Fibroblast of mammary gland (primary cell): ENCODE measurements around the gene HMCN1.

Experiments used
- DNase-seq: peaks from one replicate; pipeline ENCODE4 v3.0.0-alpha.2; 2010; ENCODE audit warnings: low read depth
- H3K4me3 ChIP-seq: 2 replicates; pipeline ENCODE4 v1.5.1; 2011; ENCODE audit warnings: low read depth, mild to moderate bottlenecking, low read length, moderate library complexity; ENCODE audit not compliant: control insufficient read depth
- TF ChIP-seq, protein P1 (sequence below): conservative IDR thresholded peaks from 2 replicates; pipeline ENCODE4 v1.5.1; 2011; ENCODE audit warnings: low read depth, low read length, inconsistent platforms; ENCODE audit not compliant: control insufficient read depth, insufficient read depth

Gene HMCN1

DNA sequence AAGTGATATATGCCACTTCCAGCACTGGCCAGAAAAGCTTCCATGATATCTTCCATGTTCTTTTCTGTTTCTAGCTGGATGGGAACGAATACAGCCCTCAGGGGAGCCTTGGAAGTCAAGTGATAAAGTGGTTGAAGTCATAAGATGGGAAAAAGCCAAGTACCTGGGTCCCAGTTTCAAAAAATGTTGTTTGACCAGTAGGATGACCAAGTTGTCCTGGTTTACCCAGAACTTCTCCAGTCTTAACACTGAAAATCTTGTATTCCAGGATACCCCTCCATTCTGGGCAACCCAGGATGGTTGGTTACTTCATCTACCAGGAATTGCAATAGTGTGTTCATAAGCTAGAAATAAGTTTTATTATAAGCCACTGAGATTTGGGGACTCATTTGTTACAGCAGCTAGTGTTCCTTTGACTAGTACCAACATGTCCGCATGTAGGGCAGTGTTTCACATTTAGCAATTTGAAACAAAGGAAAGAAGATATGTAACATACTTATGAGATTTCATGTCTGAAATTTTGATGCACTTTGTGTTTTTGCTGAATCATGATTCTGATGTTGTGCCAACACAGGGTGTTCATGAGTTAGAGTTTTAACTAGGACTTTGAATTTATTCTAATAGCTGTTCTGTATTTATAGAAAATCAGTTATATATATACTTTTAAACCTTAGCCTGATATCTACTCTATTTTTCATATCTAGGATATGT is 500.9 kb downstream of the HMCN1 start:
- no peak overlapping the region for H3K4me3 ChIP-seq
- no peak for DNase-seq
- TF ChIP-seq, protein P1, sequence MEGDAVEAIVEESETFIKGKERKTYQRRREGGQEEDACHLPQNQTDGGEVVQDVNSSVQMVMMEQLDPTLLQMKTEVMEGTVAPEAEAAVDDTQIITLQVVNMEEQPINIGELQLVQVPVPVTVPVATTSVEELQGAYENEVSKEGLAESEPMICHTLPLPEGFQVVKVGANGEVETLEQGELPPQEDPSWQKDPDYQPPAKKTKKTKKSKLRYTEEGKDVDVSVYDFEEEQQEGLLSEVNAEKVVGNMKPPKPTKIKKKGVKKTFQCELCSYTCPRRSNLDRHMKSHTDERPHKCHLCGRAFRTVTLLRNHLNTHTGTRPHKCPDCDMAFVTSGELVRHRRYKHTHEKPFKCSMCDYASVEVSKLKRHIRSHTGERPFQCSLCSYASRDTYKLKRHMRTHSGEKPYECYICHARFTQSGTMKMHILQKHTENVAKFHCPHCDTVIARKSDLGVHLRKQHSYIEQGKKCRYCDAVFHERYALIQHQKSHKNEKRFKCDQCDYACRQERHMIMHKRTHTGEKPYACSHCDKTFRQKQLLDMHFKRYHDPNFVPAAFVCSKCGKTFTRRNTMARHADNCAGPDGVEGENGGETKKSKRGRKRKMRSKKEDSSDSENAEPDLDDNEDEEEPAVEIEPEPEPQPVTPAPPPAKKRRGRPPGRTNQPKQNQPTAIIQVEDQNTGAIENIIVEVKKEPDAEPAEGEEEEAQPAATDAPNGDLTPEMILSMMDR: no peak

DNA sequence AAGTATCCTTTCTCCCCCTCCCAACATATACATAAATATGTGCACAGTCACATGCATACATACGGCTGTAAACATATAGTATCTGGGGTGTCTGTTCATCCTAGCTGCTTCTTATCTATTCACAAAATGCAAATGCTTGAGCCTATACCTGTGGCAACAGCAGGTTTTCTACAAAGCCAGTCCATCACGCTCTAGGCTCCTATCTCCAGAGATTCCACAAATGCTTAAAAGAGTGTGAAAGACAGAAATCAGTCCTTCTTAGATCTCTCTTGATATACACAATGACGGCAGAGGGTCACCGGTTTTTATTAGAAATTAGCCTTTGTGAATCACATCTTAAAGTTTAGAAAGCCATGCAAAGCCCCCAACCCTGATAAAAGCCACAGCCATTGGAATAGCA is 501.5 kb downstream of the HMCN1 start:
- no peak overlapping the region for H3K4me3 ChIP-seq
- DNase-seq: no peak
- TF ChIP-seq, protein P1: no peak

DNA sequence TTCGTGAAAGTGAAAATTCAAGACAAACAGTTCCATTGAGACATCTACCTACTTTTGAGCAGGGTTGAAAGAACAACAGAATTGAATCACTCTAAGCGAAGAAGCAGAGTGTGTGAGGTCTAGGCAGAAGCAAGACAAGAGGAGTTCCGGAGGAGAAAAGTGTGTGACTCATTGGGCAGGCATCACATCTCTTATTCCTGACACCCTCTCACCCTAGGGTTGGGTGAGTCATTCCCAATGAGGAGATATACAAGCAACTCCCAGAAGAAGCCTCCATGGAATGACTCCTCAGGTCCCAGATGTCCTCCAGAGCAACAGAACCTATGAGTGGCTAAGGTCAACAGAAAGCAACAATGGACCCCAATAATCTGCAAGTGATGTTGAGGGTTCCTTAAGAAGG is 502.7 kb downstream of the HMCN1 start:
- peak; percentile 95 for DNase-seq
- TF ChIP-seq, protein P1: no peak

DNA sequence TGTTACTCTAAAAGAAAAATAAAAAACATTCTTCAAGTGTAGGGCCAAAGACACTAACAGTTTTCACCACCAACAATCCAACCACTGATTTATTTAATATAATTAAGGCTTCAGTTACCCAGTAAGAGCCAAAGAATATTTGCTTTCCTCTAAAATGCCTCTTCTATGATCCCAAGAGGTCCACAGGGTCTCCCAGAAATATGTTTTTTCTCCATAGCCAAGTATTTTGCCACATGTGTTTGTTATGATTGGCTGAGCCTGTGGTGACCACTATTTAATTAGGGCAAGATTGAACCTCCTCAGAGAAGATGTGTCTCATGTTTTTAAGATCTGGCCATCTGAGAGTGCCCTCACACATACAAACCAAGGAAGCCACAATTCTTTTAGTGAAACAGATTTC is 505.0 kb downstream of the HMCN1 start:
- no peak overlapping the region for H3K4me3 ChIP-seq
- DNase-seq: peak; percentile 55
- TF ChIP-seq, protein P1: no peak

More for the DNA sequence above, 502.7 kb downstream of the HMCN1 start:
- H3K4me3 ChIP-seq: no peak overlapping the region

DNA sequence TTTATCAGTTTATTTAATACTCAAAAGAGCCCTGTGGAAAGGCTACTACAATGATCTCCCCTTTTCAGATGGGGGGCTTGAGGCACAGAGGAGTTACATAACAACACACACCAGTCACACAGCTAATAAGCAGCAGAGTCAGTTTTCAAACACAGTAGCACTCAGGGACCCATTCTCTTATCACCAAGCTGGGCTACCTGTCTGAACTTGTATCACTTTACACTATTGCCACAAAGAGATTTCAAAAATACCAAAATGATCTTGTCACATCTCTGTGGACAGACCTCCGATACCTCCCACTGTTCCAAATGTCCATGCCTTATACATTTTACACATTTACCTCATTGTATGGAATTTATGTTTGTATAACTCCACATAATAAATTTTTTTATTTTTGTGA is 506.2 kb downstream of the HMCN1 start:
- DNase-seq: no peak
- TF ChIP-seq, protein P1: no peak
- no peak overlapping the region for H3K4me3 ChIP-seq
